Astrocyte (in vitro differentiated cells and primary cell): Measurements from ENCODE around the gene MYL7.

ENCODE experiments used
- CTCF ChIP-seq: IDR thresholded peaks from 2 replicates; pipeline ENCODE4 v1.5.1; 2011; ENCODE audit warnings: low read depth, mild to moderate bottlenecking, inconsistent platforms, low read length, moderate library complexity; ENCODE audit not compliant: insufficient read depth
- EZH2 ChIP-seq: IDR thresholded peaks from 2 replicates; pipeline ENCODE4 v1.6.1; 2012; ENCODE audit warnings: mild to moderate bottlenecking, low read length, inconsistent platforms; ENCODE audit not compliant: insufficient read depth

DNA sequence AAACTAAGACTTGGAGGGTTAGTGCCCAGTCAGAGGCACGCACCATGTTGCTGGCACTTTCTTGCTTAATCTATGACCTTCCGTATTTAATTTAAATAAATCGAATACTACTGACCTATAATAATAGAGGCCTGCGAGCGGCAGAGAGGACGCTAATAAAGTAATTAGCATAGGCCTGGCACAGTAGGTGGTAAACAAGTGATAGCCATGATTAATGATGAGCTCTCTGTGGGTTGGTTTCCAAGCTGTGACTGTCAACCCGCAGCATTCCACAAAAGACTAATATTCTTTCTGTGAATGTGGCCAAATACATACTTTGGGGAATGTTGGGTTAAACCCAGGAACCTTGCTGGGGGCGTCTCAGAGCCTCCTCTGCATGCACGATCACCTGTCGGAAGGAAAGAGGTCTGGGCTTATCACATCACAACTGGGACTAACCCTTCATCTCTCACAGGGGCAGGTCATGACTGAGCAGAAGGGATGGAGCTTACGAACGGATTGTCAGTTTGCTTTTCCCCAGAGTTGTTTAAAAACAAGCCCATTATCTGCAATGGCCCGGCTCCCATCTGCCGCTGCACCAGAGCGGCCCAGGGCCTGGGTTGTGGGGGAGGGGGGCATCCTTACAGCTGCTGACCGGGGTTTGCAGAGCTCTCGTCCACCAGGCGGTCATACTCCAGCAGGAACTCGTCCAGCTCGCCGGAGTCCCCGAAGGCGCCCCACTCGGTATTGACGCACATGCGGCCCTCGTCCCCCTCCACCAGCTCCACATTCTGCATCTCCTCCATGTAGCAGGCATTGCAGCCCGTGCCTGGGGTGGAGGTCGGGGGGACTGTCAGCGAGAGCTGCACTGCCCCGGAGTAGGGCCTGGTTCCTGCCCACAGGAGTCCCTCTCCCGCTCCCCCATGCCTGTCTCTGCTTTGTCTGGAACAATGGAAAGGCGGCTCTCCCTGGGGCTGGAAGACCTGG lies 6.2 kb upstream of the MYL7 start:
- no peak for TF ChIP-seq CTCF
- no peak for TF ChIP-seq EZH2
